PC-9 (cell line): ENCODE data around the gene APPL2. TPM values are rescaled to one million over a fixed set of nuclear protein-coding genes. Genes with fewer than 3 reads are reported as not detected.

ENCODE experiments used
- BruUV-seq: library from RNA; stranded (reverse); fragments of 400-500 nt; replicated peaks from 2 replicates; lab custom pipeline; 2021; lab: Mats Ljungman, UMichigan
- CTCF ChIA-PET: fragments of 300-600 bp; sonication (Branson Sonifier 250); formaldehyde crosslinking; loops from one replicate; lab custom pipeline; 2022; ENCODE audit warnings: antibody characterized with exemption; lab: Charles Lee
- POLR2A ChIA-PET: fragments of 300-600 bp; sonication (Branson Sonifier 250); formaldehyde crosslinking; loops from one replicate; lab custom pipeline; 2022; ENCODE audit warnings: antibody characterized with exemption; ENCODE audit not compliant: unreplicated experiment; lab: Charles Lee
- DNase-seq, 2 experiments: peaks; one replicate each; pipeline versions ENCODE4 v3.0.0 to v3.0.0-alpha.2; 2015 to 2022; ENCODE audit warnings: mixed read lengths in 1 of 2
- H2AFZ ChIP-seq: fragments of 200-600 bp; sonication (generic); 2 replicates; pipeline ENCODE4 v1.8.1; 2017; ENCODE audit warnings: antibody characterized with exemption
- H3F3A ChIP-seq: fragments of 200-600 bp; sonication (generic); 2 replicates; pipeline ENCODE4 v1.8.1; 2017; ENCODE audit warnings: antibody characterized with exemption, mild to moderate bottlenecking, low read depth; ENCODE audit not compliant: insufficient read depth
- H3K27ac ChIP-seq: fragments of 200-600 bp; sonication (generic); 2 replicates; pipeline ENCODE4 v1.6.1; 2016; ENCODE audit warnings: mixed run types
- H3K27me3 ChIP-seq: fragments of 200-600 bp; sonication (generic); 2 replicates; pipeline ENCODE4 v1.6.1; 2016; ENCODE audit warnings: low read depth, mixed run types; ENCODE audit not compliant: insufficient read depth
- H3K36me3 ChIP-seq: fragments of 200-600 bp; sonication (generic); 2 replicates; pipeline ENCODE4 v1.6.1; 2016; ENCODE audit warnings: low read depth, mixed run types
- H3K4me1 ChIP-seq: fragments of 200-600 bp; sonication (generic); replicated peaks from 2 replicates; pipeline ENCODE4 v1.6.1; 2016; ENCODE audit warnings: mixed run types; ENCODE audit not compliant: insufficient read depth
- H3K4me2 ChIP-seq: fragments of 200-600 bp; sonication (generic); 2 replicates; pipeline ENCODE4 v1.6.1; 2017; ENCODE audit warnings: mixed run types
- H3K4me3 ChIP-seq: fragments of 200-600 bp; sonication (generic); 2 replicates; pipeline ENCODE4 v1.6.1; 2016; ENCODE audit warnings: mixed run types
- H3K79me2 ChIP-seq: fragments of 200-600 bp; sonication (generic); 2 replicates; pipeline ENCODE4 v1.6.1; 2017; ENCODE audit warnings: low read depth, mixed run types
- H3K9me2 ChIP-seq: fragments of 200-600 bp; sonication (generic); 2 replicates; pipeline ENCODE4 v1.8.1; 2017; ENCODE audit warnings: mild to moderate bottlenecking; ENCODE audit not compliant: insufficient read depth
- H3K9me3 ChIP-seq: fragments of 200-600 bp; sonication (generic); 2 replicates; pipeline ENCODE4 v1.8.1; 2016; ENCODE audit warnings: low read depth; ENCODE audit not compliant: insufficient read depth
- H4K20me1 ChIP-seq: fragments of 200-600 bp; sonication (generic); 2 replicates; pipeline ENCODE4 v1.8.1; 2017; ENCODE audit not compliant: insufficient read depth
- CTCF ChIP-seq: fragments of 200-600 bp; sonication (generic); conservative IDR thresholded peaks from 2 replicates; pipeline ENCODE4 v1.6.1; 2017; ENCODE audit warnings: mixed run types, antibody characterized with exemption, mild to moderate bottlenecking, moderate library complexity
- EZH2 ChIP-seq: fragments of 200-600 bp; sonication (generic); IDR thresholded peaks from 2 replicates; pipeline ENCODE4 v1.8.0; 2017; ENCODE audit warnings: antibody characterized with exemption, low read depth
- intact Hi-C: fragments of 100-400 bp; cut with micrococcal nuclease; formaldehyde crosslinking; loops from one replicate; pipeline ENCODE4 v1.10.0; 2022; ENCODE audit not compliant: unreplicated experiment
- total RNA-seq: library from RNA; stranded (reverse); gene quantifications from 2 replicates; pipeline ENCODE4 v1.2.3, GENCODE V29; 2021

Gene APPL2
- total RNA-seq, 1 experiment from 2014 or later: 24.3 TPM

GRCh38 chr12:105273601-105274000 lies 37.6 kb upstream of the APPL2 start:
- H3K4me3 ChIP-seq: no peak overlapping the region
- H2AFZ ChIP-seq: no peak overlapping the region
- intact Hi-C loops: no loop called here
- H3F3A ChIP-seq: no peaks in the 10 kb centered on the region
- no peak for TF ChIP-seq EZH2
- no peak for TF ChIP-seq CTCF
- no peaks in the 10 kb centered on the region for H3K36me3 ChIP-seq
- BruUV-seq: no TSS peak
- ChIA-PET POLR2A (no interaction called here), CTCF (no interaction called here)
- H3K9me2 ChIP-seq: no peaks in the 10 kb centered on the region
- H3K4me1 ChIP-seq: no peaks in the 10 kb centered on the region
- no peaks in the 10 kb centered on the region for H4K20me1 ChIP-seq
- no peak for DNase-seq
- no peak overlapping the region for H3K4me2 ChIP-seq
- no peak overlapping the region for H3K27ac ChIP-seq
- 0 out of 2 replicates have a peak, but pooled peaks cover 2% of the 10 kb centered on the region for H3K27me3 ChIP-seq
- no peaks in the 10 kb centered on the region for H3K79me2 ChIP-seq
- H3K9me3 ChIP-seq: no peaks in the 10 kb centered on the region

GRCh38 chr12:105272814-105273416 lies 36.9 kb upstream of the APPL2 start:
- no TSS peak for BruUV-seq
- Histone ChIP-seq H4K20me1 (no peaks in the 10 kb centered on the region), H3K4me3 (no peak overlapping the region), H3F3A (no peaks in the 10 kb centered on the region), H3K36me3 (no peaks in the 10 kb centered on the region), H3K9me3 (no peaks in the 10 kb centered on the region), H2AFZ (no peak overlapping the region), H3K27ac (no peak overlapping the region), H3K79me2 (no peaks in the 10 kb centered on the region), H3K4me2 (no peak overlapping the region), H3K9me2 (no peaks in the 10 kb centered on the region), H3K4me1 (no peaks in the 10 kb centered on the region), H3K27me3 (0 out of 2 replicates have a peak, but pooled peaks cover 2% of the 10 kb centered on the region)
- intact Hi-C loops: no loop called here
- TF ChIP-seq EZH2 (no peak), CTCF (no peak)
- DNase-seq: no peak
- POLR2A ChIA-PET: no interaction called here
- CTCF ChIA-PET: no interaction called here

- Histone ChIP-seq H3K9me2 (no peaks in the 10 kb centered on the region), H4K20me1 (no peaks in the 10 kb centered on the region), H3K4me1 (no peaks in the 10 kb centered on the region), H3K4me3 (no peak overlapping the region), H2AFZ (no peak overlapping the region), H3K79me2 (no peaks in the 10 kb centered on the region), H3K36me3 (no peaks in the 10 kb centered on the region), H3K27me3 (0 out of 2 replicates have a peak, but pooled peaks cover 2% of the 10 kb centered on the region), H3K9me3 (no peaks in the 10 kb centered on the region), H3F3A (no peaks in the 10 kb centered on the region), H3K4me2 (no peak overlapping the region), H3K27ac (no peak overlapping the region)
- intact Hi-C loops: no loop called here
- no peak for DNase-seq
- no TSS peak for BruUV-seq
- TF ChIP-seq EZH2: no peak
- TF ChIP-seq CTCF: no peak
- POLR2A ChIA-PET: no interaction called here
- CTCF ChIA-PET: no interaction called here
Measured at GRCh38 chr12:105272152-105272551, 36.2 kb upstream of the APPL2 start.
